Neural cell (in vitro differentiated cells): ENCODE data around the gene SLC4A5. TPM values are rescaled to one million over a fixed set of nuclear protein-coding genes. Genes with fewer than 3 reads are reported as not detected.

Experiments used
- H2AFZ ChIP-seq: fragments of 200-600, 300-800 bp; sonication (generic), shearing (Covaris generic); 2 replicates; pipeline ENCODE4 v1.6.0; 2014; ENCODE audit warnings: low read depth, mild to moderate bottlenecking, antibody characterized with exemption, low read length, moderate library complexity
- H3F3A ChIP-seq: fragments of 200-600 bp; shearing (Covaris generic); 2 replicates; pipeline ENCODE4 v1.6.1; 2016; ENCODE audit warnings: mild to moderate bottlenecking, moderate library complexity, mixed read lengths, antibody characterized with exemption, low read length; ENCODE audit not compliant: insufficient read depth, poor library complexity, severe bottlenecking
- H3K27ac ChIP-seq: fragments of 200-600, 300-800 bp; sonication (generic), shearing (Covaris generic); 2 replicates; pipeline ENCODE4 v1.5.1; 2014; ENCODE audit warnings: mild to moderate bottlenecking, low read length, moderate library complexity
- H3K27me3 ChIP-seq: fragments of 300-800, 200-600 bp; sonication (generic), shearing (Covaris generic); 2 replicates; pipeline ENCODE4 v1.6.0; 2014; ENCODE audit warnings: mild to moderate bottlenecking, low read depth, low read length, moderate library complexity; ENCODE audit not compliant: insufficient read depth
- H3K36me3 ChIP-seq: fragments of 300-800, 200-600 bp; sonication (generic), shearing (Covaris generic); 2 replicates; pipeline ENCODE4 v1.5.1; 2014; ENCODE audit warnings: mild to moderate bottlenecking, antibody characterized with exemption, low read length, moderate library complexity; ENCODE audit not compliant: insufficient read depth
- H3K4me2 ChIP-seq: fragments of 300-800, 200-600 bp; sonication (generic), shearing (Covaris generic); 2 replicates; pipeline ENCODE4 v1.6.0; 2014; ENCODE audit warnings: mild to moderate bottlenecking, low read length
- H3K4me3 ChIP-seq: fragments of 300-800, 200-600 bp; sonication (generic), shearing (Covaris generic); 2 replicates; pipeline ENCODE4 v1.5.1; 2014; ENCODE audit warnings: mild to moderate bottlenecking, low read length, moderate library complexity
- H3K79me2 ChIP-seq: fragments of 200-600 bp; shearing (Covaris generic); replicated peaks from 2 replicates; pipeline ENCODE4 v1.6.0; 2014; ENCODE audit warnings: mild to moderate bottlenecking, low read length, moderate library complexity; ENCODE audit not compliant: insufficient read depth
- H3K9ac ChIP-seq: fragments of 300-800, 200-600 bp; sonication (generic), shearing (Covaris generic); 2 replicates; pipeline ENCODE4 v1.6.1; 2016; ENCODE audit warnings: mild to moderate bottlenecking, low read length, mixed read lengths
- H3K9me2 ChIP-seq: fragments of 200-600 bp; shearing (Covaris generic); 2 replicates; pipeline ENCODE4 v1.6.1; 2016; ENCODE audit warnings: mild to moderate bottlenecking, low read length, mixed read lengths; ENCODE audit not compliant: insufficient read depth
- H3K9me3 ChIP-seq: fragments of 200-600, 300-800 bp; sonication (generic), shearing (Covaris generic); 2 replicates; pipeline ENCODE4 v1.6.1; 2016; ENCODE audit warnings: mild to moderate bottlenecking, mixed run types, low read length, moderate library complexity, mixed read lengths
- H4K20me1 ChIP-seq: fragments of 200-600 bp; shearing (Covaris generic); 2 replicates; pipeline ENCODE4 v1.6.1; 2016; ENCODE audit warnings: mild to moderate bottlenecking, mixed run types; ENCODE audit not compliant: insufficient read depth
- CTCF ChIP-seq: fragments of 450-650 bp; IDR thresholded peaks from 2 replicates; pipeline ENCODE4 v1.5.1; 2014; ENCODE audit warnings: antibody characterized with exemption, mild to moderate bottlenecking, moderate library complexity; ENCODE audit not compliant: poor library complexity, severe bottlenecking
- EP300 ChIP-seq: fragments of 450-650 bp; conservative IDR thresholded peaks from 2 replicates; pipeline ENCODE4 v1.6.1; 2014; ENCODE audit warnings: antibody characterized with exemption, mild to moderate bottlenecking, moderate library complexity; ENCODE audit not compliant: poor library complexity, severe bottlenecking
- EZH2 ChIP-seq: fragments of 200-600, 300-800 bp; shearing (Covaris generic), sonication (generic); IDR thresholded peaks from 2 replicates; pipeline ENCODE4 v1.6.1; 2014; ENCODE audit warnings: antibody characterized with exemption, low read length, borderline replicate concordance, mild to moderate bottlenecking; ENCODE audit not compliant: insufficient read depth, poor library complexity, severe bottlenecking
- MXI1 ChIP-seq: fragments of 450-650 bp; conservative IDR thresholded peaks from 2 replicates; pipeline ENCODE4 v1.6.1; 2014; ENCODE audit warnings: antibody characterized with exemption, mild to moderate bottlenecking; ENCODE audit not compliant: poor library complexity, severe bottlenecking
- POLR2AphosphoS5 ChIP-seq: IDR thresholded peaks from 2 replicates; pipeline ENCODE4 v1.6.1; 2012
- RAD21 ChIP-seq: fragments of 450-650 bp; conservative IDR thresholded peaks from 2 replicates; pipeline ENCODE4 v1.6.1; 2014; ENCODE audit warnings: antibody characterized with exemption, mild to moderate bottlenecking, moderate library complexity
- REST ChIP-seq: IDR thresholded peaks from 2 replicates; pipeline ENCODE4 v1.6.1; 2012; ENCODE audit warnings: borderline replicate concordance
- SMC3 ChIP-seq: fragments of 450-650 bp; conservative IDR thresholded peaks from 2 replicates; pipeline ENCODE4 v1.6.1; 2014; ENCODE audit warnings: antibody characterized with exemption, mild to moderate bottlenecking, moderate library complexity; ENCODE audit not compliant: poor library complexity
- TAF1 ChIP-seq: IDR thresholded peaks from 2 replicates; pipeline ENCODE4 v1.6.1; 2012; ENCODE audit warnings: low read depth
- polyA plus RNA-seq: library from polyadenylated mRNA; depleted of rRNA; stranded (reverse); fragments of >200 nt; gene quantifications from 2 replicates; pipeline ENCODE4 v1.2.3, GENCODE V29; 2014

The SLC4A5 gene
- polyA plus RNA-seq, 1 donor from 2014 or later, result 3.9 TPM

GRCh38 chr2:74267068-74267467 is 76.1 kb downstream of the SLC4A5 start:
- no peak for TF ChIP-seq MXI1
- peak; percentile 27 for TF ChIP-seq CTCF
- no peaks in the 10 kb centered on the region for H3K9me3 ChIP-seq
- H3K9me2 ChIP-seq, result no peaks in the 10 kb centered on the region
- H3K27me3 ChIP-seq, result no peaks in the 10 kb centered on the region
- H3K79me2 ChIP-seq, result no peaks in the 10 kb centered on the region
- H4K20me1 ChIP-seq, result no peaks in the 10 kb centered on the region
- H3K27ac ChIP-seq, result no peak overlapping the region
- no peak overlapping the region for H3K9ac ChIP-seq
- H3F3A ChIP-seq, result no peaks in the 10 kb centered on the region
- no peaks in the 10 kb centered on the region for H3K36me3 ChIP-seq
- no peak overlapping the region for H3K4me3 ChIP-seq
- no peak overlapping the region for H3K4me2 ChIP-seq
- H2AFZ ChIP-seq, result no peak overlapping the region

GRCh38 chr2:74264281-74264680 is 78.9 kb downstream of the SLC4A5 start:
- Histone ChIP-seq H3K9ac (no peak overlapping the region), H3K4me3 (no peak overlapping the region)

More at GRCh38 chr2:74264281-74264680, 78.9 kb downstream of the SLC4A5 start:
- Histone ChIP-seq H3K27ac (no peak overlapping the region), H4K20me1 (no peaks in the 10 kb centered on the region), H3K9me2 (no peaks in the 10 kb centered on the region), H3K36me3 (no peaks in the 10 kb centered on the region), H3K4me2 (no peak overlapping the region), H3K27me3 (no peaks in the 10 kb centered on the region), H3K9me3 (no peaks in the 10 kb centered on the region), H2AFZ (no peak overlapping the region), H3F3A (no peaks in the 10 kb centered on the region), H3K79me2 (no peaks in the 10 kb centered on the region)
- no peak for TF ChIP-seq CTCF
- TF ChIP-seq SMC3, result no peak
- no peak for TF ChIP-seq POLR2AphosphoS5
- no peak for TF ChIP-seq TAF1
- no peak for TF ChIP-seq RAD21
- no peak for TF ChIP-seq REST
- no peak for TF ChIP-seq EZH2
- no peak for TF ChIP-seq EP300
- no peak for TF ChIP-seq MXI1
